ENCODE data around the gene SEPTIN10.
"Not testable (repeated sequence)": the region's sequence is repeated elsewhere in the genome, so short reads cannot be mapped to it uniquely, and the experiment has no call there.

Gene SEPTIN10

GRCh38 chr2:109538546-109538945 lies 75.2 kb downstream of the SEPTIN10 start:
- H3K36me3 ChIP-seq (ENCODE audit: control insufficient read depth, insufficient read depth, low read length), result peaks cover 16% of the 10 kb centered on the region
- no peak overlapping the region for H3K27ac ChIP-seq (ENCODE audit: low read depth, low read length, severe bottlenecking)
- WGBS, 2 experiments (ENCODE audit: insufficient coverage in 2 of 2), result 96 to 100% methylated on average over 4 to 6 of the region's 8 CpGs
- H3K9me3 ChIP-seq (ENCODE audit: control insufficient read depth, low read length), result peaks cover 5% of the 10 kb centered on the region
- H3K4me3 ChIP-seq (ENCODE audit: extremely low read depth, insufficient read depth, low read length, poor library complexity, severe bottlenecking), result no peak overlapping the region
- H3K4me1 ChIP-seq (ENCODE audit: control insufficient read depth, insufficient read depth, low read length, poor library complexity, severe bottlenecking), result peaks cover 6% of the 10 kb centered on the region

- Histone ChIP-seq H3K4me3 (ENCODE audit: extremely low read depth, insufficient read depth, low read length, poor library complexity, severe bottlenecking) (no peak overlapping the region), H3K4me1 (ENCODE audit: control insufficient read depth, insufficient read depth, low read length, poor library complexity, severe bottlenecking) (peaks cover 6% of the 10 kb centered on the region), H3K27ac (ENCODE audit: low read depth, low read length, severe bottlenecking) (no peak overlapping the region), H3K9me3 (ENCODE audit: control insufficient read depth, low read length) (peaks cover 5% of the 10 kb centered on the region), H3K36me3 (ENCODE audit: control insufficient read depth, insufficient read depth, low read length) (peaks cover 15% of the 10 kb centered on the region)
- 89 to 94% methylated on average over 6 of the region's 10 CpGs for WGBS, 2 experiments (ENCODE audit: insufficient coverage in 2 of 2)
These were observed 76.1 kb downstream of the SEPTIN10 start for GRCh38 chr2:109537565-109538222.

GRCh38 chr2:109536556-109536955 lies 77.2 kb downstream of the SEPTIN10 start:
- not testable (repeated sequence) for H3K4me3 ChIP-seq (ENCODE audit: extremely low read depth, insufficient read depth, low read length, poor library complexity, severe bottlenecking); H3K9me3 ChIP-seq (ENCODE audit: control insufficient read depth, low read length); H3K36me3 ChIP-seq (ENCODE audit: control insufficient read depth, insufficient read depth, low read length); H3K27ac ChIP-seq (ENCODE audit: low read depth, low read length, severe bottlenecking); H3K4me1 ChIP-seq (ENCODE audit: control insufficient read depth, insufficient read depth, low read length, poor library complexity, severe bottlenecking)
- WGBS, 2 experiments (ENCODE audit: insufficient coverage in 2 of 2), result 78 to 83% methylated on average over 2 of the region's 3 CpGs

DNA sequence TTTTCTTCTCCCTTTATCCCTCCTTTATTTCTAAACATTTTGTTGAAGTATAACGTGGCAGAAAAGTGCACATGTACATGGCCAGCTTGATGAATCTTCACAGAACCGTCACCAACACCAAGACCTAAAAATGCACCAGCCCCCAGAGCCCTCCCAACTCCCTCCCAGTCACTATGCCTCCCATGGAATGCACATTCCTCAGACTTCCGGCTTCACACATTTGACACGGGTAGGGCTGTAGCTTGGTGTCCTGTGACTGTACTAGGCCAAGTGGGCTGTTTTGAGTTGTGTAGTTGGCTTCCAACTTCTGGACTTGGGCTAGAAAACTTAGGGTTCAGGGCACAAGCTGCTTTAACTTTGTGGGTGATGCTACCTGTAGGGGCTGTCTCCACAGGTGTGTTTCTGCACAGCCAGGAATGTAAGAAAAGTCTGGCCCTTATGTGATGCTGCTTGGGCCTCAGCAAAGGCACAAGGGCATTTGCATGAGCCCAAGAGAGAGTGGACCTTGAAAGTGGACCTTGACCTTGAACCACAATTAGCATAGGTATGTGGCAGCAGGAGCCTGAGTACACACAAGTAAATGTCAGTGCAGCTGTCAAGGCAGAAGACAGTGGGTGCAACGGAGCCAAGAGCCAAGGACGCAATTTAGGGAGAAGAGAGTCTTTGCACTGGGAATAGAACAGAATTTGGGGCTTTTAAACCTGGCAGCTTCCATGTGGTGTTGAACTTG lies 78.4 kb downstream of the SEPTIN10 start:
- Histone ChIP-seq H3K36me3 (ENCODE audit: control insufficient read depth, insufficient read depth, low read length) (no peaks in the 10 kb centered on the region), H3K27ac (ENCODE audit: low read depth, low read length, severe bottlenecking) (no peak overlapping the region), H3K4me3 (ENCODE audit: extremely low read depth, insufficient read depth, low read length, poor library complexity, severe bottlenecking) (no peak overlapping the region), H3K4me1 (ENCODE audit: control insufficient read depth, insufficient read depth, low read length, poor library complexity, severe bottlenecking) (peaks cover 9% of the 10 kb centered on the region), H3K9me3 (ENCODE audit: control insufficient read depth, low read length) (peaks cover 5% of the 10 kb centered on the region)
- 87 to 96% methylated on average over 4 to 6 of the region's 6 CpGs for WGBS, 2 experiments (ENCODE audit: insufficient coverage in 2 of 2)

- 93 to 94% methylated on average over 7 of the region's 7 CpGs for WGBS, 2 experiments (ENCODE audit: insufficient coverage in 2 of 2)
- Histone ChIP-seq H3K4me3 (ENCODE audit: extremely low read depth, insufficient read depth, low read length, poor library complexity, severe bottlenecking) (no peak overlapping the region), H3K27ac (ENCODE audit: low read depth, low read length, severe bottlenecking) (no peak overlapping the region), H3K36me3 (ENCODE audit: control insufficient read depth, insufficient read depth, low read length) (no peaks in the 10 kb centered on the region), H3K4me1 (ENCODE audit: control insufficient read depth, insufficient read depth, low read length, poor library complexity, severe bottlenecking) (peaks cover 11% of the 10 kb centered on the region), H3K9me3 (ENCODE audit: control insufficient read depth, low read length) (peaks cover 5% of the 10 kb centered on the region)
These were observed 79.9 kb downstream of the SEPTIN10 start for GRCh38 chr2:109533823-109534222.

- Histone ChIP-seq H3K36me3 (ENCODE audit: control insufficient read depth, insufficient read depth, low read length) (no peaks in the 10 kb centered on the region), H3K4me3 (ENCODE audit: extremely low read depth, insufficient read depth, low read length, poor library complexity, severe bottlenecking) (no peak overlapping the region), H3K4me1 (ENCODE audit: control insufficient read depth, insufficient read depth, low read length, poor library complexity, severe bottlenecking) (peaks cover 13% of the 10 kb centered on the region), H3K27ac (ENCODE audit: low read depth, low read length, severe bottlenecking) (no peak overlapping the region), H3K9me3 (ENCODE audit: control insufficient read depth, low read length) (peaks cover 5% of the 10 kb centered on the region)
- 89 to 93% methylated on average over 4 of the region's 5 CpGs for WGBS, 2 experiments (ENCODE audit: insufficient coverage in 2 of 2)
These were observed 81.1 kb downstream of the SEPTIN10 start for GRCh38 chr2:109532728-109533076.

DNA sequence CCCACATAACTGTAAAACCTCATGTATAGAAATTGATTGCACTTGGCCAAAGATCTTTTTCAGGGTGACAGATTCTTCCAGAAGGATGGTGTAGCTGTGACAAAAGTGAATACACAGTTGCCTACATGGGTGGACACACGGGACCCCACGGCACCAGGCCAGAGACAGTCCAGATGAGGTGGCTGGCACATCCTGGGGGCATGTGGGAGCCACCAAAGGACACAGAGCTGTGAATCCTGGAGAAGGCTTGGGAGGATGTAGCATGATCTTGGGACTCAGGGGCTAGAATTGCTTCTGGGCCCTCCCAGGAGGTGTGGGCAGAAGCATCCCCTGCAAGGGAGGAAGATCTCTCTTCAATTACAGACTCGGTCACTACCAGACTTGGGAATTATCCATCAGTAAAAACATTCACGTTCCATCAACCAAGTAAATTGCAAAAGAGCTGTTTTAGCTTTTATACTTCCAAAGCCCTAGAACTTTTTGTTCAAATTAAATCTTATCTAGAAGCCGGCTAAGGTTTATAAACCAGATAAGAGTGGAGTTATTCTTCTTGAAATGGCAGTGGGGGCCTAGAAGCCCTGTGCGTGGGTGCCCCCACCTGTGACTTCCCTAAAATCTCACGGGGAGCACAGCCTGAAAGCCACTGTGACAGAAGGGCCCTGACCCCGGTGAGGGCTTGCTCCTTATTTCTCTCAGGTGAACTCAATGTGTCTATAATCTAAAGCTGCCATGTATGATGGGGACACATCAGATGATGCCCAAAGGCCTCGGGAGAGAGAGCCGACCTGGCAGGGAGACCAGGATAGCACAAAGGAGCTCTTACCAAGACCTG lies 81.7 kb downstream of the SEPTIN10 start:
- WGBS, 2 experiments (ENCODE audit: insufficient coverage in 2 of 2), result 89 to 92% methylated on average over 7 to 10 of the region's 10 CpGs
- Histone ChIP-seq H3K4me3 (ENCODE audit: extremely low read depth, insufficient read depth, low read length, poor library complexity, severe bottlenecking) (no peak overlapping the region), H3K4me1 (ENCODE audit: control insufficient read depth, insufficient read depth, low read length, poor library complexity, severe bottlenecking) (peaks cover 15% of the 10 kb centered on the region), H3K36me3 (ENCODE audit: control insufficient read depth, insufficient read depth, low read length) (no peaks in the 10 kb centered on the region), H3K9me3 (ENCODE audit: control insufficient read depth, low read length) (peaks cover 5% of the 10 kb centered on the region), H3K27ac (ENCODE audit: low read depth, low read length, severe bottlenecking) (no peak overlapping the region)

- Histone ChIP-seq H3K27ac (ENCODE audit: low read depth, low read length, severe bottlenecking) (no peak overlapping the region), H3K9me3 (ENCODE audit: control insufficient read depth, low read length) (no peaks in the 10 kb centered on the region), H3K4me3 (ENCODE audit: extremely low read depth, insufficient read depth, low read length, poor library complexity, severe bottlenecking) (no peak overlapping the region), H3K36me3 (ENCODE audit: control insufficient read depth, insufficient read depth, low read length) (no peaks in the 10 kb centered on the region), H3K4me1 (ENCODE audit: control insufficient read depth, insufficient read depth, low read length, poor library complexity, severe bottlenecking) (peaks cover 15% of the 10 kb centered on the region)
- whole genome bisulfite sequencing, 2 experiments (ENCODE audit: insufficient coverage in 2 of 2), result 91 to 94% methylated on average over 3 to 4 of the region's 5 CpGs
These were observed 82.5 kb downstream of the SEPTIN10 start for GRCh38 chr2:109531221-109531620.

- no peaks in the 10 kb centered on the region for H3K36me3 ChIP-seq (ENCODE audit: control insufficient read depth, insufficient read depth, low read length)
- H3K4me3 ChIP-seq (ENCODE audit: extremely low read depth, insufficient read depth, low read length, poor library complexity, severe bottlenecking), result no peak overlapping the region
- H3K4me1 ChIP-seq (ENCODE audit: control insufficient read depth, insufficient read depth, low read length, poor library complexity, severe bottlenecking), result peaks cover 15% of the 10 kb centered on the region
- 87 to 95% methylated on average over 3 to 4 of the region's 6 CpGs for WGBS, 2 experiments (ENCODE audit: insufficient coverage in 2 of 2)
- H3K9me3 ChIP-seq (ENCODE audit: control insufficient read depth, low read length), result no peaks in the 10 kb centered on the region
- no peak overlapping the region for H3K27ac ChIP-seq (ENCODE audit: low read depth, low read length, severe bottlenecking)
These were observed 83.1 kb downstream of the SEPTIN10 start for GRCh38 chr2:109530712-109531111.

GRCh38 chr2:109529532-109530449 lies 84.0 kb downstream of the SEPTIN10 start:
- H3K4me3 ChIP-seq (ENCODE audit: extremely low read depth, insufficient read depth, low read length, poor library complexity, severe bottlenecking), result no peak overlapping the region
- 96 to 99% methylated on average over 13 to 15 of the region's 16 CpGs for WGBS, 2 experiments (ENCODE audit: insufficient coverage in 2 of 2)
- H3K4me1 ChIP-seq (ENCODE audit: control insufficient read depth, insufficient read depth, low read length, poor library complexity, severe bottlenecking), result peaks cover 9% of the 10 kb centered on the region
- H3K36me3 ChIP-seq (ENCODE audit: control insufficient read depth, insufficient read depth, low read length), result no peaks in the 10 kb centered on the region
- no peak overlapping the region for H3K27ac ChIP-seq (ENCODE audit: low read depth, low read length, severe bottlenecking)
- no peaks in the 10 kb centered on the region for H3K9me3 ChIP-seq (ENCODE audit: control insufficient read depth, low read length)

All from mesodermal cell (in vitro differentiated cells).